Measurements from ENCODE around the gene CACNG1. TPM values are rescaled to one million over a fixed set of nuclear protein-coding genes. Genes with fewer than 3 reads are reported as not detected.

The CACNG1 gene
- total and polyA plus RNA-seq, 2 donors (not counting 3 experiments of a cell fraction or from before 2014, with no cell fraction given) = not detected

DNA sequence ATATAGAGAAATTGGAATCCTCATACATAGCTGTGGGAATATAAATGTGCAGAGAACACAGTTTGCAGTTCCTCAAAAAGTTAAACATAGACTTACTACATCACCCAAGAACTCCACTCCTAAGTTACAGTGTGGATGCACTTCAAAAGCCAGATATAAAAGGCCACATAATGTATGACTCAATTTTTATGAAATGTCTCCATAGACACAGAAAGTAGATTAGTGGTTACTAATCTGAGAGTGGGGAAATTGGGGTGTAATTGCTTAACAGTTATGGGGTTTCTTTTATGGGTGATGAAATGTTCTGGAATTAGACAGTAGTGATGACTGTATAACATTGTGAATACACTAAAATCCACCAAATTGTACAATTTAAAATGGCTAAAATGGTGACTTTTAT is 60.9 kb downstream of the CACNG1 start:
- CTCF ChIA-PET = interaction anchor here (0.6 to 1.2 kb wide), 3 partner anchors 8 to 23 kb away, joined by 3 read pairs; no protein-coding TSS in a partner anchor

More for the DNA sequence above, 60.9 kb downstream of the CACNG1 start:
- Histone ChIP-seq H3K36me3 (ENCODE audit: control insufficient read depth in 2 of 2, extremely low read depth in 1 of 2, insufficient read depth in 2 of 2, low read length in 2 of 2) (peaks cover 15% of the 10 kb centered on the region in 2 experiments), H4K20me1 (replicated peaks; ENCODE audit: control insufficient read depth, extremely low read depth, insufficient read depth, low read length) (no peaks in the 10 kb centered on the region), H3K27me3 (ENCODE audit: control insufficient read depth in 2 of 2, insufficient read depth in 2 of 2, low read length in 2 of 2) (no peaks in the 10 kb centered on the region), H3K79me2 (ENCODE audit: control insufficient read depth, insufficient read depth, low read length) (peaks cover 12% of the 10 kb centered on the region), H3K4me1 (ENCODE audit: control insufficient read depth, extremely low read depth, insufficient read depth, low read length) (no peaks in the 10 kb centered on the region), H3K9ac (replicated peaks; ENCODE audit: extremely low read depth, insufficient read depth, low read length) (no peak overlapping the region), H3K9me3 (replicated peaks; ENCODE audit: control insufficient read depth, insufficient read depth, low read length) (no peaks in the 10 kb centered on the region), H3K27ac (ENCODE audit: insufficient read depth, low read depth, low read length) (no peak overlapping the region), H2AFZ (ENCODE audit: low read depth, low read length) (no peak overlapping the region), H3K9me1 (replicated peaks; ENCODE audit: control insufficient read depth, extremely low read depth, insufficient read depth, low read length) (no peaks in the 10 kb centered on the region), H3K4me3 (replicated peaks in 1 of 3; ENCODE audit: insufficient read depth in 1 of 3, low read depth in 1 of 3, low read length in 3 of 3) (no peak overlapping the region), H3K4me2 (ENCODE audit: insufficient read depth, low read length) (no peak overlapping the region)
- no TSS peak for BruUV-seq (replicated peaks)
- POLR2A ChIA-PET = no interaction called here
- TF ChIP-seq POLR2AphosphoS5 (IDR thresholded peaks at IDR 0.05; ENCODE audit: insufficient read depth, low read depth, low read length) = no peak
- DNase-seq (ENCODE audit: low read depth, low spot score) = no peak
- FAIRE-seq = no peak
- dilution Hi-C loops (cut with MboI; ENCODE audit: extremely low pct_ligation_motif_present, low sequenced_read_pairs) = no loop called here
- intact Hi-C loops (cut with micrococcal nuclease) = no loop called here

Other genes with a start within 250 kb of the CACNG1 start
- gene CACNG5, start 209.4 kb upstream of the CACNG1 start, total RNA-seq = not detected in 2 replicates
- not detected in 2 replicates for gene CACNG5, start 209.4 kb upstream of the CACNG1 start, polyA plus RNA-seq
- gene CACNG4, start 79.8 kb upstream of the CACNG1 start, total RNA-seq = not detected in 2 replicates
- gene CACNG4, start 79.8 kb upstream of the CACNG1 start, polyA plus RNA-seq = not detected in 2 replicates
- gene HELZ, start 200.6 kb downstream of the CACNG1 start, total RNA-seq = 47.3 and 47.5 TPM in 2 replicates
- 7.5 and 8.0 TPM in 2 replicates for gene HELZ, start 200.6 kb downstream of the CACNG1 start, polyA plus RNA-seq

Measured in endothelial cell of umbilical vein (primary cell).